NCI-H526 treated with DMSO at 0.1 percent for 48 hours (cell line): Measurements from ENCODE around the gene ZBED5.

ENCODE experiments used
- DNase-seq: peaks from one replicate; lab custom pipeline; 2025; lab: John Stamatoyannopoulos, UW

Gene ZBED5

GRCh38 chr11:10878408-10879214 lies 20.8 kb upstream of the ZBED5 start:
- DNase-seq: peak; percentile 59

- DNase-seq: no peak
Observed at GRCh38 chr11:10876158-10876557, 18.3 kb upstream of the ZBED5 start.

GRCh38 chr11:10875430-10876021 lies 17.7 kb upstream of the ZBED5 start:
- DNase-seq: no peak

- no peak for DNase-seq
Observed at GRCh38 chr11:10872097-10872496, 14.2 kb upstream of the ZBED5 start.

GRCh38 chr11:10868352-10868751 lies 10.5 kb upstream of the ZBED5 start:
- DNase-seq: no peak

- DNase-seq: no peak
Observed at GRCh38 chr11:10866893-10867331, 9.1 kb upstream of the ZBED5 start.

- DNase-seq: no peak
Observed at GRCh38 chr11:10865837-10866270, 8.0 kb upstream of the ZBED5 start.

- DNase-seq: no peak
Observed at GRCh38 chr11:10864688-10865087, 6.8 kb upstream of the ZBED5 start.

- no peak for DNase-seq
Observed at GRCh38 chr11:10862446-10862845, 4.6 kb upstream of the ZBED5 start.

GRCh38 chr11:10861799-10862198 lies 3.9 kb upstream of the ZBED5 start:
- no peak for DNase-seq

- DNase-seq: no peak
Observed at GRCh38 chr11:10861047-10861446, 3.2 kb upstream of the ZBED5 start.

- DNase-seq: peak; percentile 79
Observed at GRCh38 chr11:10858439-10859325, 829 bp upstream of the ZBED5 start.

GRCh38 chr11:10857459-10857708 lies 469 bp downstream of the ZBED5 start:
- peak; percentile 67 for DNase-seq

GRCh38 chr11:10856689-10857458 lies 979 bp downstream of the ZBED5 start:
- DNase-seq: no peak

- DNase-seq: no peak
Observed at GRCh38 chr11:10855295-10855694, 2.6 kb downstream of the ZBED5 start.

- no peak for DNase-seq
Observed at GRCh38 chr11:10847960-10848860, 9.6 kb downstream of the ZBED5 start.

GRCh38 chr11:10846660-10847059 lies 11.2 kb downstream of the ZBED5 start:
- DNase-seq: no peak

GRCh38 chr11:10845589-10845988 lies 12.3 kb downstream of the ZBED5 start:
- DNase-seq: no peak

- DNase-seq: no peak
Observed at GRCh38 chr11:10844796-10845195, 13.1 kb downstream of the ZBED5 start.

GRCh38 chr11:10844356-10844755 lies 13.5 kb downstream of the ZBED5 start:
- no peak for DNase-seq

- DNase-seq: no peak
Observed at GRCh38 chr11:10838881-10839280, 19.0 kb downstream of the ZBED5 start.
